BJ (cell line): ENCODE measurements around the gene TOMM6. TPM values are rescaled to one million over a fixed set of nuclear protein-coding genes. Genes with fewer than 3 reads are reported as not detected.

ENCODE experiments used
- CTCF ChIA-PET: fragments of 350-600 bp; formaldehyde crosslinking; extraction: SDS; loops from one replicate; lab custom pipeline; 2021; ENCODE audit warnings: antibody characterized with exemption, inconsistent platforms; lab: Yijun Ruan, JAX
- POLR2A ChIA-PET: fragments of 300-600 bp; sonication (Branson Sonifier 250); formaldehyde crosslinking; extraction: SDS; loops from one replicate; lab custom pipeline; 2021; ENCODE audit warnings: antibody characterized with exemption; lab: Charles Lee
- DNase-seq: peaks from one replicate; pipeline ENCODE4 v3.0.0-alpha.2; 2011; ENCODE audit warnings: low read depth
- H3K27me3 ChIP-seq: 2 replicates; pipeline ENCODE4 v1.6.0; 2011; ENCODE audit warnings: low read length; ENCODE audit not compliant: control insufficient read depth, insufficient read depth
- H3K36me3 ChIP-seq: 2 replicates; pipeline ENCODE4 v1.5.1; 2011; ENCODE audit warnings: low read length; ENCODE audit not compliant: control insufficient read depth, insufficient read depth
- H3K4me3 ChIP-seq: 2 replicates; pipeline ENCODE4 v1.5.1; 2011; ENCODE audit warnings: low read depth, mild to moderate bottlenecking, control low read depth, low read length
- CTCF ChIP-seq: IDR thresholded peaks from 2 replicates; pipeline ENCODE4 v1.5.1; 2011; ENCODE audit warnings: low read depth, mild to moderate bottlenecking, control low read depth, inconsistent platforms, low read length, moderate library complexity; ENCODE audit not compliant: insufficient read depth
- polyA plus RNA-seq: library from polyadenylated mRNA; depleted of rRNA; stranded (reverse); fragments of >200 nt; gene quantifications from 2 replicates; pipeline ENCODE4 v1.2.3, GENCODE V29; 2011; rRNA removed
- small RNA-seq: library from RNA; depleted of rRNA; stranded (forward); fragments of <200 nt; gene quantifications from one replicate; pipeline ENCODE3, GENCODE V24; 2012; ENCODE audit warnings: low replicate concordance, low read depth; ENCODE audit not compliant: insufficient read length

The TOMM6 gene
- polyA plus RNA-seq, 1 experiment, result 157 TPM

GRCh38 chr6:41832263-41832662, 44.8 kb downstream of the TOMM6 start:
- ChIA-PET POLR2A (no interaction called here), CTCF (interaction anchor here (0.8 kb wide), 1 partner anchor 45 kb away, joined by 3 read pairs; the partner anchor contains the start of gene TOMM6)
- H3K4me3 ChIP-seq, result no peak overlapping the region
- DNase-seq, result no peak
- no peaks in the 10 kb centered on the region for H3K36me3 ChIP-seq
- no peak for TF ChIP-seq CTCF
- no peaks in the 10 kb centered on the region for H3K27me3 ChIP-seq

- ChIA-PET POLR2A (no interaction called here), CTCF (interaction anchor here (1.0 kb wide), 1 partner anchor 35 kb away, joined by 3 read pairs; no protein-coding TSS in a partner anchor)
- Histone ChIP-seq H3K4me3 (no peak overlapping the region), H3K36me3 (no peaks in the 10 kb centered on the region), H3K27me3 (no peaks in the 10 kb centered on the region)
- no peak for DNase-seq
- no peak for TF ChIP-seq CTCF
Observed at GRCh38 chr6:41836022-41836659, 48.6 kb downstream of the TOMM6 start.

DNA sequence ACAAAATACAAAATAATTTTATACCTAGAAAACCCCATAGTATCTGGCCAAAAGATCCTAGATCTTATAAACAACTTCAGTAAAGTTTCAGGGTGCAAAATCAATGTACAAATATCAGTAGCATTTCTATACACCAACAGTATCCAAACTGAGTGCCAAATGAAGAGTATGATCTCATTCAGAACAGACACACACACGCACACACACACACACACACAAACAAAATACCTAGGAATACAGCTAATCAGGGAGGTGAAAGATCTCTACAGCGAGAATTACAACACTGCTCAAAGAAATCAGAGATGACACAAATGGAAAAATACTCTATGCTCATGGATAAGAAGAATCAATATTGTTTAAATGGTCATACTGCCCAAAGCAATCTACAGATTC, 49.2 kb downstream of the TOMM6 start:
- Histone ChIP-seq H3K36me3 (no peaks in the 10 kb centered on the region), H3K4me3 (no peak overlapping the region), H3K27me3 (no peaks in the 10 kb centered on the region)
- ChIA-PET POLR2A (no interaction called here), CTCF (interaction anchor here (1.4 kb wide), 1 partner anchor 49 kb away, joined by 4 read pairs; the partner anchor contains the start of gene TOMM6)
- no peak for DNase-seq
- no peak for TF ChIP-seq CTCF

Small RNAs within 50 kb of the gene (small RNA-seq; reads per million reads assigned to genes)
- gene AL365205.2 (not detected), gene AL365205.3 (not detected), gene RF00393 (not detected)

Other genes with a start within 250 kb of the TOMM6 start
- gene FOXP4, start 241.3 kb upstream of the TOMM6 start, polyA plus RNA-seq, result 1.9 and 4.0 TPM in 2 replicates
- gene MDFI, start 149.2 kb upstream of the TOMM6 start, polyA plus RNA-seq, result not detected in 2 replicates
- gene TFEB, start 52.1 kb upstream of the TOMM6 start, polyA plus RNA-seq, result 13.2 and 21.9 TPM in 2 replicates
- gene PGC, start 40.3 kb upstream of the TOMM6 start, polyA plus RNA-seq, result not detected in 2 replicates
- 2.1 and 3.3 TPM in 2 replicates for gene FRS3, start 7.8 kb upstream of the TOMM6 start, polyA plus RNA-seq
- 0.31 TPM in 1 of 2 replicates, not detected in the other for gene PRICKLE4, start 6.9 kb upstream of the TOMM6 start, polyA plus RNA-seq
- gene USP49, start 107.7 kb downstream of the TOMM6 start, polyA plus RNA-seq, result 1.6 and 1.9 TPM in 2 replicates
- 33.0 and 34.4 TPM in 2 replicates for gene MED20, start 133.4 kb downstream of the TOMM6 start, polyA plus RNA-seq
- 18.0 and 28.5 TPM in 2 replicates for gene BYSL, start 133.8 kb downstream of the TOMM6 start, polyA plus RNA-seq
- 20.0 and 38.5 TPM in 2 replicates for gene CCND3, start 154.1 kb downstream of the TOMM6 start, polyA plus RNA-seq